Measurements from ENCODE around the gene PRDX2.

Gene PRDX2

GRCh38 chr19:12752056-12752781 is 49.4 kb downstream of the PRDX2 start:
- no peak for DNase-seq (ENCODE audit: low spot score)

- no peak for DNase-seq (ENCODE audit: low spot score)
Measured at GRCh38 chr19:12751635-12752034, 50.0 kb downstream of the PRDX2 start, which contains the start of gene BEST2. Gene BEST2, plus strand, starts transcription at chr19:12751791. Its CDS starts 802 bp downstream, at chr19:12752593.

GRCh38 chr19:12750851-12751250 is 50.7 kb downstream of the PRDX2 start:
- no peak for DNase-seq (ENCODE audit: low spot score)

DNA sequence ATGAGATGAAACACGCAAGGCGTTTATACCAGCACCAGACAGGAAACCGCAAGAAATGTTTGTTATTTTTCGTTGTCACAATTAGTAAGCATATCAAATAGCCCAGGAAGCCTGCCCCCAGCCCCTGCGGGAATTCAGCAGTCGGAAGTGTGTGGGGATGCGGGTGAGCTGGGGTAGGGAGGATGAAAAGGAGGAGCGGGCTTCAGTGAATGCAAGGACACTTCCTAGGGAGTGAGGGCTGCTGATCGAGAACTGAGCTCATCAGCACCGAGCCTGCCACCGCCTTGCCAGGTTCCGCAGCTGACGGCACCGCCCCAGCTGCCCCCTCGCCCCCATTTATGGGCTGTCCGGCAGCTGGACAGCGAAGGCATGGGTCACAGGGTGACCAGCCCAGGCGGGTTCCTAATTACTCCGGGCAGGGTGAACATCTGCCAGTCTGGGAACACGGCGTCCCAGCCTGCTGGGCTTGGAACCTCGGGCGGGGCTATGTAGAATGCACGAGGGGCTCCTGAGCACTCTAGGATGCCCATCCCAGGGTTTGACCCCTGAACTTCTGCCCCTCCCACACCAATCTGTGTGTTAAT is 51.6 kb downstream of the PRDX2 start:
- DNase-seq (ENCODE audit: low spot score), result no peak

DNA sequence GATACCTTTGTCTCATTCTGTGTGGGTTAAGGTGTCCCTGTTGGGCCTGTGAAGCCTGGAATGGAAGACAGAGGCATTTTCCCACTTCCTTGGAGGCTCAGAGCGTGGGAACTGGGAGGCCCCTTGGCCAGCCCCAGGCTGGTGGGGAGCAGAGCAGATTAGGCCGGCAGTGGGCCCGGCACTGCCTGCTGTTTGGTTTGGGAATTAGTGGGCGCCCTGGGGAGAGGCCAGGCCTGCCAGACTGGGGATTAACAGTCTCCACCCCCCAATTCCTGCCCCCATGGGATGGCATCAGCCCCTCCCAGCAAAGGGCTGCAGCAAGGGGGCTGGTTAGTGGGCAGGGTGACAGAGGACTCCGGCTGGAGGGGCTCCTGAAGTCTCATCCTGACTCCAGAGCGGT is 53.1 kb downstream of the PRDX2 start:
- no peak for DNase-seq (ENCODE audit: low spot score)
